NCI-H1105 (cell line): ENCODE results near the gene STYXL1.
"Not testable (repeated sequence)": the region's sequence is repeated elsewhere in the genome, so short reads cannot be mapped to it uniquely, and the experiment has no call there.

ENCODE experiments used
- DNase-seq: peaks from one replicate; lab custom pipeline; 2025; lab: John Stamatoyannopoulos, UW

The STYXL1 gene

DNA sequence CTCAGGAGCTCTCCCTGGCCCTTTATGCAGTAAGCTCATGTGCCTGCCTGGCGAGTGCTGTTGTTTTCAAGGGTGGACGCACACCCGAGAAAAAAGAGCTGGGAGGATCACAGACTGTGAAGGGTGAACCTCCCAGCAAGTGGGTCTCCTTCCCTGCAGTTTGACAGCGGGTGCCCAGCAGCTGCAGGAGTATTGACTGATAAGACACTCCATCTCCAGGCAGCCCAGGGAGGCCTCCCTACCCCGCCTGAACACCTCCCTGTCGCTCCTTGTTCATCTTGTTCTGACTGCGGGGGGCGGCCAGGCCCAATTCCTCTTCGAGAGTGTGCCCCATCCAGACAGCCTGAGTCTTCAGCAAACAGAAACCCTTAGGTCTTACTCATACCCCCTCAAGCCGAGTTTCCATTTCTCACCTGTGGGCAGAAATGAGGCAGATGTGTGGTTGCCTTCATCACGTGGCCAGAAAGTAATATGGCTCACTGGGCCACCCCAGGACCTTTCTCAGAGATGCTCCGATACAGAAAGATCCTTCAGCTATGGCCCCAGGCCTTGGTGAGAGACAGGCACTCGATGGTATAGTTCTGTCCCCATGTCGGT is 17.3 kb upstream of the STYXL1 start:
- DNase-seq = no peak

DNA sequence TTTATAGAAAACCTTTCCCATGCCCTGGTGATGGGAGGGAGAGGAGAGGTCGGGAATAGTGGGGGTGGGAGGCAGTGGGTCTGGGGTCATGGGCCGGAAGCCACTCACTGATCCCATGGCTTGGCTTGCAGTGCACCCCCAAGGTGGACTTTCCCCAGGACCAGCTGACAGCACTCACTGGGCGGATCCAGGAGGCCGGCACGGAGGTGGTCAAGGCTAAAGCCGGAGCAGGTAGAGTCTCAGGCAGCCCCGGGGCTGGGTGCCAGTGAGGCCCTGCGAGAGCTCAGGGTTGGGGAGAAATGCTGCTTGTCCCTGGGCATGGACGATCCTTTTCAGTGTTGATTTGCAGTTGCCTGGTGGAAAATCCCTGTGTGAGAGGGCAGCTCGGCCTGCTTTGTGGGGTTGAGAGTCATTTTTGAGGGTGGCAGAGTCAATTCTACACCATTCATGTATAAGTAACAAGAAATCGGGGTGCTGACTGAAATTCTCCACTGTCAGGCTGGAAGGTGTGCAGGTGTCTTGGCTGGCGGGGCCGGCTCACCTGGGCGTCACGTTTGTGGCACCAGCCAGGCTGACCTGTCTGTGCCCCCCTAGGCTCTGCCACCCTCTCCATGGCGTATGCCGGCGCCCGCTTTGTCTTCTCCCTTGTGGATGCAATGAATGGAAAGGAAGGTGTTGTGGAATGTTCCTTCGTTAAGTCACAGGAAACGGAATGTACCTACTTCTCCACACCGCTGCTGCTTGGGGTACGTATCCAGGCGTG is 16.6 kb upstream of the STYXL1 start:
- DNase-seq = no peak

DNA sequence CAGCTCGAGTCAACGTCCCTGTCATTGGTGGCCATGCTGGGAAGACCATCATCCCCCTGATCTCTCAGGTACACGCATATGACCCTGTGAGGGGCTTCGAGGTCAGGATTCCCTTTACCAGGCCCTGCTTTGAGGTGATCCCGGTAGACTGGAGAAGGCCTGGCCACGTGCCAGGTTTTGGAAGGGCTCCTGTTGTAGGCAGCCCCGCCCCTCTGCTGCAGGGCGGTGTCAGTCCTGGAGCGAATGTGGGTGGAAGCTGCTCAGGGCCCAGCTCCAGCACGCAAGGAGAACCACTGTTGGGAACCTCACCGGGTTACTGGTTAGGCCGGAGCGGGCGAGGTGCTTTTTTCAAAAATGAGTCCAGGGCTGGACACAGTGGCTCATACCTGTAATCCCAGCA is 15.7 kb upstream of the STYXL1 start:
- peak; percentile 30 for DNase-seq

DNA sequence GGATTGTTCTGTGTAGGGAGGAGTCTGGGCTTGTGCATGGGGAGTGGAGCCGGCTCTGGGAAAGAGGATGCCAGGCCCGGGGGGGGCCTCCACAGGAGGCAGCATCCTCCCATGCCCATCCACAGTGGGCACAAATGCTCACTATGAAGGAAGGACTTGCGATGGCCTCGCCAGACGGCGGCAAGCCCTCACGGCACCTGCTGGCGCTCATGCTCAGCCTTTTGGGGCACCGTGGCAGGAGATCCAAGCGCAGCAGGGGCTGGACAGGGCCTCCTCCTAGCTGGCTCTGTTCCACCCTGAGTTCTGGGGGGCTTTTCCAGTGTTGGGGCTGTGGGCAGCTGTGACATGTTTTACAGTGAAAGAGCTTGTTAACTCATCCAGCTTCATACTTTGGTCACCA is 15.3 kb upstream of the STYXL1 start:
- no peak for DNase-seq

DNA sequence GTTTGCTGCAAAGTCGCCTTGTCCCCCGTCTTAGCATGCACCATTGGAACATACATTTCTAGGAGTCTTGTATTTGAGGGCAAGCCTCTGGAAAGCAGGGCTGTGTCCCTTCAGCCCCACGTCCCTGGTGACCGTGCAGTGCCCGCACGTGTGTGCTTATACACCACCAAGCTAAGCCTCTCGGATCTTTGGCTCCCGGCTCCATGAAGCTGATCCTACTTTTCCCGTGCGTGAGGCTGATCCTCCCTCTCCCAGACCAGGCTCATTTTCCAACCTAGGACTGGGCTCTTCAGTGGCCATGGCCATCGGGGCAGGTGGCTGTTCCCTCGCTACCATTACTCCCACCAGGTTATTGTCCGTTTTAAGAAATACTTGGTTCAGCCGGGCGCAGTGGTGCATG is 14.5 kb upstream of the STYXL1 start:
- no peak for DNase-seq

DNA sequence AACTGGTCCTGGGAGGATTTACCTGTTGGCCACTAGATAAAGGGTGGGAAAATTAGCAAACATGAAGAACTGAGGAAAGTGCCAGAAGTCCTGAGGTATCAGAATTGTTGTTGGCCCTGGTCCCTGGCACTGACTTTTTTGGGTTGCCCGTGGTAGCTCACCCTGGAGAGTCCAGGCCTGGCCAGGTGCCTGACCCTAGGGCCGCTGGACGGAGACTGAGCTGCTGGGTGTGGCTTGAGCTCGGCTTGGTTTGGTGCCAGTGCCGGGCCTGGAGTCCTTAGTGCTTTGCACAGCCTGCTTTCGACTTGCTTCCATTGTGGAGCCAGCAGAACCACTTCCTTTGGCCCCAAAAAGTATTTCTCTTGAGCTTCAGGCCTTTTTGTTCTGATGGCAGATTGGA is 13.0 kb upstream of the STYXL1 start:
- DNase-seq = no peak

DNA sequence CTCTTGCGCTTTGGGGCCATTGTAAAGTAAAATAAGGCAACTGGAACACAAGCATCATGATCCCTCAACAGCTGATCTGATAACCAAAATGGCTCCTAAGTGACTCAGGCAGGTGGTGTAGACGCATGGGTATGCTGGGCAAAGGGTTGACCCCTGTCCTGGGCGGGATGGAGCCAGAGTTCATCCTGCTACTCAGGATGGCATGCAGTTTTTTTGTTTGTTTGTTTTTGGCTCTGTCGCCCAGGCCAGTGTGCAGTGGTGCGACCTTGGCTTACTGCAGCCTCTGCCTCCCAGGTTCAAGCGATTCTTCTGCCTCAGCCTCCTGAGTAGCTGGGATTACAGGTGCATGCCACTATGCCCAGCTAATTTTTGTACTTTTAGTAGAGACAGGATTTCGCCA is 10.9 kb upstream of the STYXL1 start:
- DNase-seq = not testable (repeated sequence)

DNA sequence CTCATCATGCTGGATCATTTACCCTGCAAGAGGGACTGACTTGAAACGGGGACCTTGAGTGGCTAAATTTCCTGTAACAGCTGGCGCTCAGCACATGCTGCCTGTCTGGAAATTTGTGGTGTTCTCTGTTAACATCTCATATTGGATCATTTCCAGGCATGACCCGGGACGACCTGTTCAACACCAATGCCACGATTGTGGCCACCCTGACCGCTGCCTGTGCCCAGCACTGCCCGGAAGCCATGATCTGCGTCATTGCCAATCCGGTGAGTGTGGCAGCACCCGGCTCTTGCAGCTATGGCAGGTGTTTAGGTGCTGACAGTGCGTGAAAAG is 10.0 kb upstream of the STYXL1 start:
- DNase-seq = no peak

DNA sequence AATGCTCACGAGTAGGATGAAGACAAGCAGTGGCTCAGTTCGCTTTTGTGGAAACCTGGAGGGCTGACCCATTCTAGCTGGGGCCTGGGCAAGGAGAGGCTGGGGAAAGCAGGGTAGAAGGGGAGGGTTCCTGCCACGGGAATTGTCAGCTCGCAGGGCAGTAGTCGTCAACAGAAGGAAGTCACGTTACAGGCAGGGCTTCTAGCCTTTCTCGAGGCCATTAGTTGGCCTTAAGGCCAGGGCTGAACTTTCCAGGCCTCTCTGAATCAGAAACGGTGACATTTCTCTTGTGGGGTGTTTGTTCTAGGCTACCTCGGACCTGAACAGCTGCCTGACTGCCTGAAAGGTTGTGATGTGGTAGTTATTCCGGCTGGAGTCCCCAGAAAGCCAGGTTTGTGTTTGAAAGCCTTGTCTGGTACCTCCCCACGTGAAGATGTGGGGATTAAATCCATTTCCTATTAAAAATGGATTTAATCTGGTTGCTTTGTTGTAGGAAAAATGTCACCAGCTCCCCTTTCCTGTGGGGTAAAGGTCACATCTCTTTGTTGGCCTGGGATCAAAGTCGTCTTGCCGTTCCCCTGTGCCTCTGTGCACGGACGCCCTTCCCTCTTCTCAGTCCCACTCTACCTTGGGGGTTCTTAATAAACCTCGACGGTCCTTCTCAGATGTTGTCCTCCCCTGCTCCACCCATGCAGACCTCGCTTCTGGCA is 9.5 kb upstream of the STYXL1 start:
- no peak for DNase-seq

DNA sequence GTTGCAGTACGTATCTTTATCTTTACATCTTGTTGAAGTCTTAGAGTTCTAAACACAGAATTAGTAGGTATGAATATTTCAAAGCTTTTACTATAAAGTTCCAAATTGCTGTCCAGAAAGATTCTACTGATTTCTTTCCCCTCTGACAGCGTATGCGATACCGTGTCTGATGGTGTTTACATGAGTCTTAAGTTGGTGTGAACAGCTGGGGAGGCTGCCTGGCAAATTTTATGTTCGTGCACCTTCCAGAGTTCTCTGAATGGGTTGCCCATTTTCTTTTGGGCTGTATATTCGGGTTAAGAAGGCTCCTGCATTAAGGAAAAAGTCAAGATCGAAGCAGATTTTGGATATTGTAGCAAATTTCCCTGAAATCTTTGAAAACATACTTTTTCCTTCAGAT is 8.4 kb upstream of the STYXL1 start:
- DNase-seq = no peak

DNA sequence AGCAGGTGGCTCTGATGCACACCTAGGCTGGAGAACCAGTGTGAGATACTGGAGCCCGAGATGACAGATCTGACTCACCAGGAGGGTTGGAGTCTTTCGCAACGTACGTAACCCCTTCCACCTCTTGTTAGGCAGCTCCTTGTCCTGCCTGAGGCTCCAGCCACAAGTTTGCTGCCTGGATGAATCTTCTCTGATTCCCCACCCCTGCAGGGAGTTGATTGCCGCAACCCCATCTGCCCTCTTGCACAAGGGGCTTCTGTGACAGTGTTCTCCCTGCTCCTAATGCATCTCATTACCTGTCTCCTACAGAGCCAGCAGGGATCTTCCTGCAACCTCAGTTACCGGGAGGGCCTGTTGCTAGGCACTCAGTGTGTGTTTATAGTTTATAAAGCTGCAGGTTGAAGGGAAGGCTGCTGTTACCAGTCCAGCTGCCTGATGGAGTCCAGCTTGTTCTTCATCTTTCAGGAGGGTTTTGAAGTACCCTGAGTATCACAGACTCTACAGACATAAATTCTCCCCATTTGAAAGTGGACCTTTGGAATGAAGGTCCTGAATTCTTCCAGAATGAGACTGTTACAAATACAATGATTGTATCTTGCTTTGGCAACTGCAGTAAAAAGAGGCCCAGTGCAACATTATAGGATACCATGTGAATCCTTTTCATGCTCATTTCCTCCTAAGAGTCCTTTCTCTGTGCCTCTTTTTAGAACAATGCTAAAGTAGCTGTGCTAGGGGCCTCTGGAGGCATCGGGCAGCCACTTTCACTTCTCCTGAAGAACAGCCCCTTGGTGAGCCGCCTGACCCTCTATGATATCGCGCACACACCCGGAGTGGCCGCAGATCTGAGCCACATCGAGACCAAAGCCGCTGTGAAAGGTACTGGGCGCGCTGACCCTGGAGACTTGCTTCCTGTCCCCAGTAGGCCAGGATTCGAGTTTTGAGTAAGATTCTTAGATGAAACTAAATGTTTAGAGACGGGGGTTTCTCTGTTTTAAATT is 6.6 kb upstream of the STYXL1 start:
- DNase-seq = no peak

DNA sequence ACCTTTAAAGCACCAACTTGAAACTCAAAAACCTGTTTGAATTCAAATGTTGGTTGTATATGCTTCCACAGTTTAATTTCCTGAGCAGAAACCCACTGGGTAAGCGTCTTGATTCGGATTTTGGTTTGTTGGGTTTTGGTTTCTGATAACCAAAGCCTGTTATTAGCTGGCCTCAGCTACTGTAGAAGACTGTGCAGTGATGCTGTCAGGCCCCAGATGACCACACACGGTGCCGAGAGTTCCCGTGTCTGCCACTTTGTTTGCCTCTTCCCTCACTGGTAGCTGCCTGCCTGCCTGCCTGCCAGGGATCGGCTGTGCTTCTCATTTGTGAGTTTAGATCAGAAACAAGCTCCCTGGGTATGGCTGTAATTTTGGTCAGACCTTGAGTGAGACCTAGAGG is 5.7 kb upstream of the STYXL1 start:
- DNase-seq = no peak

DNA sequence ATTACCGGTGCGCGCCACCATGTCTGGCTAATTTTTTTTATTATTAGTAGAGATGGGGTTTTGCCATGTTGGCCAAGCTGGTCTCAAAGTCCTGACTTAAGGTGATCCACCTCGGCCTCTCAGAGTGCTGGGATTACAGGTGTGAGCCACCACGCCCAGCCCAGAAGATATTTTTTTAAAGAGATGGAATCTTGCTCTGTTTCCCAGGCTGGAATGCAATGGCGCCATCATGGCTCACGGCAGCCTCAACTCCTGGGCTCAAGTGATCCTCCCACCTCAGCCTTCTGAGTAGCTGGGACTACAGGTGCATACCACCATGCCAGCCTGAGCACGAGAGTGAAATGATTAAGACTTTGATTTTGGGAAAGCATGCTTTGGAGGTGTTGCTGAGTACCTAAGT is 4.9 kb upstream of the STYXL1 start:
- not testable (repeated sequence) for DNase-seq

DNA sequence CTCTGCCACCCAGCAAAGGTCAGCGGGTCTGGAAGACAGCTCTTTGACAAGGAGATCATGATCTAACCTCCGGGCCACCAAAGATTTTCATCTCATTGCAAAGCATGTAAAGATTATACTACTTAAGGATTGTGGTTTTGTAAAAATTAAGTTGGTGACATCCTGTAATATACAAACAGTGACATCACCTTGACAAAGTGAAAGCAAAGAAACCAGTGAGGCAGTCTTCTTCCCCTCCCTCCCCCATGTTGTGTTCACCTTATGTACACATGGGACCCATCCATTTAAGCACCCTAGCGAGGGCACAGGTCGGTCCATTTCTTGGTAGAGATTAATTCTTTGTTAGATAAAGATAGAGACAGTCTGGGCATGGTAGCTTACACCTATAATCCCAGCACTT is 4.0 kb upstream of the STYXL1 start:
- DNase-seq = no peak

DNA sequence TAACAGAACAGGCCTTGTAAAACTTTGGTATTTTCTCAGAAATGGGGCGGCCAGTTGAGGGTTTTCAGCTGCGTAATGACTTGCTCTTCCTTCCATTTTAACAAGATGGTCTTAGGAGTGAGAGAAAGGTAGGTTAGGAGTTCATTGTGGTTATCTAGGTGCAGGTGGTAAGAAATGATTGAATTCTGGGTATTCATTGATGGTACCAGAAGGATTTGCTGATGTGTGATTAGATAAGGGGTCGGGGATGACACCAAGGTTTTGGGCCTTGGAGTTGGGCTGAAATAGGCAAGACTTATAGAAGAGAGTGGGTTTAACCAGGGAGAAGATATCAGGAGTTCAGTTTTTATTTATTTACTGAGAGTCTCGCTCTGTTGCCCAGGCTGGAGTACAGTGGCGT is 2.7 kb upstream of the STYXL1 start:
- DNase-seq = no peak

DNA sequence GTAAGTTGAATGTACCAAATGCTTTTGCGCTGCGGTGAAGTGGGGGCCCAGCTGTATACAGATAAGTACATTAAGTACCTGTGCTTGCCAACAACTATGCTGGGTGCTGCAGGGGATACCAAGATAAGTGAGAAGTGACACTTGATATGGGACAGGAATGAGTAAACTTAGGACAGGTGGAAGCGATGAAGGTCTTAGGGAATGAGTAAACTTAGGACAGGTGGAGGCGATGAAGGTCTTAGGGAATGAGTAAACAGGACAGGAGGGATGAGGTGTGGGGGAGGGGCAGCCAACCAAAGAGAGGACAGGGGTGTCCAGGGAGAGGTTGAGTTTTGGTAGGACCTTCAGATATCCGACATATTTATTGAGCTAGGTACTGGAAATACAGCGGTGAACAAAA is 1.5 kb upstream of the STYXL1 start:
- DNase-seq = no peak

DNA sequence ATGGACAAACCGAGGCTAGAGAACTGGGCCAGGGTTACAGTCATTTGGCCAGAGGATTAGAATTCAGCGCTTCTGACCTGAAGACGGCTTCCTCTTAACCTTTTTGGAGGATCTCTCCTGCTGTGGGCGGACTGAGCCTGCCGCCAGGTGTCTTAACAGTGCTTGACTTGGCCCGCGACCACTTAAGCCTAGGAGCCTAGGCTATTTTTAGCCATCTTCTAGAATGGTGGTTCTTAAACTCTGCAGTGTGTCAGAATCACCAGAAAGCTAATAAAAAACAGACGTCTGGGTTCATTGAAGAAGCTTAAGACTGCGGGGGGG is 828 bp upstream of the STYXL1 start:
- DNase-seq = no peak

DNA sequence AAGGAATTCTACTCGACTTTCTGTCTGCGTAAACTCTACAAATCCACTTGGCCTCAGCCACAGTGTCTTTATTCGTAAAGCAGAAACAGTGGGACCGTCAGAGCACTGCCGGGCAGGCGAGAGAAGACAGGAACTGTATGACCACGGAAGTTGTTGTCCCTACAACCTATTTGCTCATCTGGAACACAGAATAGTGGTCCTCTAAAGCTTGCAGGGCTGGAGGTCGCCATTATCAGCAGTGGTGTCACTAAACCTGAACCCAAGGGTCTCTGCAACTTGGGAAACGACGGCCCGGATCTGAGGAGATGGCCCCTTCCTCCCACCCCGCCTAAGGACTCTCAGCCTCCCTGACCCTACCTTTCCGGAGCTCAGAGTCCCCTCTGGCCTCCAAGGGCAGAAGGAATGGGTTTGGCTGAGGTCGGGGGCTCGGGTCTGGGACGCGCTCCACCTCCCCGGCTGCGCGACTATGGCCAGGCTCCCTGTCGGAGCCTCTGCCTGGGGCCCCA is 442 bp downstream of the STYXL1 start:
- no peak for DNase-seq

DNA sequence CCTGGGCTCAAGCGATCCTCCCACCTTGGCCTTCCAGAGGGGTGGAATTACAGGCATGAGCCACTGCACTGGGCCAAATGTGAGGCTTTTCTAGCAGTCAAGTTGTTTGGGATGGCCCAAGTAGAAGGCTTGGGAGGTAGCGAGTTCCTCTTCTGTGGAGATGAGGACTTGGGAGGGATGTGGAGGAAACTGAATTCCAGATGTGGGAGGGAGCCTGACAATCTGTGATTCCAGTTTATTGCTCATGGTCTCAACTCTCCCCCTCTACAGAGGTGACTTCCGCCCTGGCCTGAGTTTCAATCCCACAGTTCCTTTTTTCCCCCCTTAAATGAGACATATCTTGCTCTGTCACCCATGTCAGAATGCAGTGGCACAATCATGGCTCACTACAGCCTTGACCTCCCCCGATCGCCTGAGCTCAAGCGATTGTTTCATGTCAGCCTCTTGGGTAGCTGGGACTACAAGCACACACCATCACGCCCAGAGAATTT is 3.4 kb downstream of the STYXL1 start:
- DNase-seq = no peak

DNA sequence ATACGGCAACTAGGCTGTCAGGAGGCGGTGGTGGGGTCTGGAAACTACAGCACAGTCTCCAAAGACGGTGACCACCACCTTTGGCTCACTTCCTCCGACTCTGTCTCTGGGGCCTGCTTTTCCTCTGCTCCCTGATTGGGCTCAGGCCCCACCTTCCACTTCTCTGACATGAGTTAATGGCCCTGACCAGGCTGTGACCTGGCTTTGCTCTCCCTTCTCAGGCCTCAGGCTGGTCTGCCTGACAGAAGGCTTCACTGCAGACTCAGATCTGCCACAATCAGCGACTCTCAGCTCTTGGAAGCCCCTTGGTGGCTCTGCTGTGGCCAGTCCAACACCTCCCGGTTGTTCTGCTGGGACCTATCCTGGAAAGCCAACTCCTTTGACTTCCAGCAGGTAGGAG is 7.7 kb downstream of the STYXL1 start:
- no peak for DNase-seq

DNA sequence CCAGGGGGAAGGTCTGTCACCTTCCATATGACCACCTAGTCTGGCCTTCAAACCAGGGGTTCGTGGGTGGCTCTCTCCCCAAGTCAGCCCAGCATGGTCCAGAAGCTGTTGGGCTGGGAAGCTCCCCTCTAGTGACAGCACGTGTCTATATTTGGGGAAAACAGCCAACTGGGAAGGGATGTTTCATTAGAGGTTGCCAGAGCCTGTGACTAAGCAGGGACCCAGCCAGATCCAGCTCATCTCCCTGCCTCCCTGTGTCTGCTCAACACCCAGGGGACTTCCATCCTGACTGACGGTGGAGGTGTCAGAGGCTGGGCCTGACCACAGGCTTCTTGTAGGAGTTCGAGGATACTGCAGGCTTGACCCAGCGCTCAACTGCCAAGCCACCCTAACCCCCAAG is 10.5 kb downstream of the STYXL1 start:
- no peak for DNase-seq

DNA sequence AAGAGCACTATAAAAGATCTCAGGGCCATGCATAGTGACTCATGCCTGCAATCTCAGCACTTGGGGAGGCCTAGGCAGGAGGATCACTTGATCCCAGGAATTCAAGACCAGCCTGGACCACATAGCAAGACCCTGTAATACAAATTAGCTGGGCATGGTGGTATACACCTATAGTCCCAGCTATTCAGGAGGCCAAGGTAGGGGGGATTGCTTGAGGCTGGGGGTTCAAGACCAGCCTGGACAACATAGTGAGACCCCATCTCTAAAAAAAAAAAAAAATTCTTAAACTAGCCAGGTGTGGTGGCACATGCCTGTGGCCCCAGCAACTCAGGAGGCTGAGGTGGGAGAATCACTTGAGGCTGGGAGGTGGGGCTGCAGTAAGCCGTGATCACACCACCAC is 15.8 kb downstream of the STYXL1 start:
- no peak for DNase-seq
